ENCODE measurements around the gene FECH.

The FECH gene

DNA sequence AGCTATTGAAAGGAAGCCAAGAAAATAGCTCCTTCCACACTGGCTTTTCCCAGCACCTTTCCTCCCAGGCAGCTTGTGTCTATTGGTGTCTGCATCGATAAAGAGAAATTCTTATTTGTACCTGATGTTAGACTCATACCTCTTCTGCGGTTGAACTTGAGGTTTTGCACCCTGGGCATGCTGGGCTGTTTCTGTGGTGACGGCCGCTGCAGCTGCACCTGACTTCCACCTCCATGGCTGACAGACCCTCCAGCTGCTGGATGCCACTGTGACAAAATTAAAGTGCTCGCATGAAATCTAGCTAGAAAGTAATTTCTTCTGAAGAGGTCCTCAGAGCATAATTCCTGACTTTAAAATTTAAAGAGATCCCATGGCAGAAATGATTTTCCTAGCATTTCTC is 6.6 kb downstream of the FECH start:
- DNase-seq: no peak

DNA sequence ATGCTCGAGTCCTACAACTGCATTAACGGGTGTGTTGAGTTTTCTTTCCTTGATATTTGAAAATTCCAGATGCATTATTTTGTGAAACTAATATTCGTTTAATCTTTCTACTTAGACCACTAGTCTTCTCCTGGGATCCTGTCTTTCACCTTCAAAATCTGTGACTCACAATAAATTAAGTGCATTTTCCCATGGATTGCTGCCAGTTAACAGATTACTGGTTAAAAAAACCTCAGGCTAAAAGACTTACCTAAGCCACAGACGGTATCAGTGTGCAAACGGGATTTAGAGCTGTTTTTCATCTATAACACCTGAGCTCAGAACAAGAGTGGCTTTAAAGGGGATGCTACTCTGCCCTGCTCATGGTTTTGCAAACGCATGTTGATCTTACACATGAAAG is 10.2 kb downstream of the FECH start:
- DNase-seq: no peak

DNA sequence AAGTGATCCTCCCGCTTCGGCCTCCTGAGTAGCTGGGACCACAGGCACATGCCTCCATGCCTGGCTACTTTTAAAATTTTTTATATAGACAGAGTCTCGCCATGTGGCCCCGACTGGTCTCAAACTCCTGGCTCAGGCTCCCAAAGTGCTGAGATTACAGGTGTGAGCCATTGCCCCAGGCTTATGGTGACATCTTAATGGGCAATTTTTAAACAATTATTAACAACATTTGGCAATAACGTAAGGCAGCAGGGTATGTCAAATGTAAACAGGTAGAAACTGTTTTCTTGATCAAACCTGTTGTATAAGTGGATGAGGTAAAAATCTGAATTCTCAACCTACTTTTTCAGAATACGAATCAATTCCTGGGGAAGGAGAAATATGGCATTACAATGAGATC is 11.0 kb downstream of the FECH start:
- DNase-seq: no peak

DNA sequence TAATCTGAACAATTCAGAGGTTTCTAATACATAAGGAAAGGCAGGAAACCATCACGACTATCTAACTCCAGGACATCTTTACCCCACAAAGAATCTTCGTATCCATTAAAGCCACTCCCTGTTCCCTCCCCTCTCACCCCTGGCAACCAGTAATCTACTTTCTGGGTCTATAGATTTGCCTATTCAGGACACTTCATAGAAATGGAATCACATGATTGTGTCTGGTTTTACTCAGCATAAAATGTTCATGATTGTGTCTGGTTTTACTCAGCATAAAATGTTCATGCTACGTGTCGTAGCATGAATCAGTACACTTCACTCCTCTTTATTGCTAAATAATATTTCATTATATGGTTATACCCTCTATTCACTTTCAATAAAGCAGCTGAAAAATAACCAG is 11.6 kb downstream of the FECH start:
- DNase-seq: no peak

DNA sequence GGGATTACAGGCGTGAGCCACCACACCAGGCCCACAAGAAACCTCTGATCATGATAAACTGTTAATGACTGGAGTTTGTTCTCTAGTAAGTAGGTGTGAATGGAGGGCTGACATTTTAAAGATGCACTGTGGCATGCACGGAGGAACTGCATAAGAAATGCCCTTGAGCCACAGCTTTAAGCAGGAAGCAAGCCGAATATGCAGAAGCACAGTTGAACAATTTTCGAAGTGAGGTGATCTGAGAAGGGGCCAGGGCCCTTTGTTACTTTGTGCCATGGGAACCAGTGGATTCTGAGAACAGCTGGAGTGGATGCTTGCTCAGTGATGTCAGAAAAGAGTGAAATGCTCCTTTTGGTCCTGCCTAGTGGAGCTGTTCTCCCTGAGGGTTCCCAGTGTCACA is 16.3 kb downstream of the FECH start:
- no peak for DNase-seq

DNA sequence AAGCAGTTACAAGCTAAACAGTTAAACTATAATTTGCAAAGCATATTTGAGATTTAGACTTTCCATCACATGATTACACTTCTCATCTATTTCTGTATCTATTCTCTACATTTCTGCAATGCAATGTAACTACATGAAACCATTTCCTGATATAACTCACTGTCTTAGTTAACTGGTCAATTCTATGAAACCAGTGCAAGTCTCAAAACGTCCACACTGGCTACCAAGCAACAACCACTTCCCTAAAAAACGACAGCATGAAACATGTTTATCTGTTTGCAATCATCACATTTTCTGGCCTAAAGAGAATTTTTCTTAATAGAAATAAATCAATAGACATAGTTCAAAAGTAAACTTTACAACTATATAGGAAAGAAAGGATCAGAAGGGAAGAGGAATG is 17.4 kb downstream of the FECH start:
- no peak for DNase-seq

DNA sequence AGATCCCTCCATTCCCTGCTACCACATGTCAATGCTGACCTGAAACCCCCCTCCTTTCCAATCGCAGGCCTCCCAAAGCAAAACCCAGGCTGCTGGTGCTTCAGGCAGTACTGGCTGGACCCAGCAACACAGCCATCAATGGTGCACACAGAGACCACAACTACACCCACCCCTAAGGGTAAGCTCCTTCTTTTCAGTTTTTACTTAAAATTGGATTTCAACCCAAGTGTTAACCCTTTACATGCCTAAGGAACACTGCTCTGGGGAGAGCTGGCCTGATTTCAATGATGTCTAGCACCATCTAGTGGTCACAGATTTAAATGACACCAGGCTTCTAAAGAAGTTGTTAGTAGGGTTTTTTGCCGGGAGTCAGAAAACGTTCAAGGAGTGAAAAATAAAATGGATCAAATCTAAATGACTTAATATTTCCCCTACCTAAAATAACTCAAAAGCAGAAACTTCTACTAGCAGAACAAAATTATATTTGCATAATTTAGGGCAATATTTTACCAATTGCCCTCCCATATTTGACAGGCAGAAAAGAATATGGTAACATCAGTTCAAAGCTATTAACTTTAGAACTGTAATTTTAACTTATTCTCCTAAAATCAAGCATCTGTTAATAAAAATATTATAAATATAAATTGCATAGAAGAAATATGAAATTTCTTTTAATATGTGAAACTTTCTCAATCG is 24.6 kb downstream of the FECH start:
- DNase-seq: no peak

DNA sequence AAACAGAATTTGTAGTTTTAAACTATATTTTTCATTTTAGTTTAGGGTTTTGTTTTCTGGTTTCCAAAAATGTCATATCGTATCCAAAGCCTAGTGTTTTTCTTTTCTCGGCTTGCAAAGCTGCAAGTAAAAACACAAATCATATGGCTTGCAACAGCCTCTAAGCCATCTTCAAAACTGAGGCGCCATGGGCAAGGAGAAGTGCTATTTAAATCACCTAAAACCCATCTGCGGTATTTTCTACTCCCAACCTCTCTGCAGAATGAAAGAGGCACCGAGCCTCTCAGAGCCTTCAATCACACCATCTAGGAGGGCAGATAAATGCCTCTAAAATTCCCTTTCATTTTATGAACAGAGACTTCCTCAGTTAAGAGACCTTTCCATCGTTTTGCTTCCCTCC is 25.2 kb downstream of the FECH start:
- DNase-seq: no peak

DNA sequence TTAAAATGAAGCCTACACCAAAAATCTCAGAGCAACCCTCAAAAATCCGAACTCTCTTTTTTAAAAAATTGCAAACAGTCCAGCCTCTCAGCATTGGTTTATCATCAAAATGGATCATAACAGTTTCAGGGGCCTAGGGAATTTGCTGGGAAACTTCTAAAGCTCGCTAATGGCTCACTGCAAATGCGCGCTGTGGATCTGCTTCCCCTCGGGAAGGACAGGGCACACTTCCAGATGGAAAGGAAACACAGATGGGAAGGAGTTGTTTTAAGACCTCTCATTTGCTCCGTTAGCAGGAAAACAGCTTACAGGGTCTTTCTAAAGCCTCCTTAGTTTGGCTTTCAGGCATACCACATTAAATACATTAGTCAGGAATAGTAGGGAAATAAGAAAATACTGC is 27.2 kb downstream of the FECH start:
- DNase-seq: no peak

DNA sequence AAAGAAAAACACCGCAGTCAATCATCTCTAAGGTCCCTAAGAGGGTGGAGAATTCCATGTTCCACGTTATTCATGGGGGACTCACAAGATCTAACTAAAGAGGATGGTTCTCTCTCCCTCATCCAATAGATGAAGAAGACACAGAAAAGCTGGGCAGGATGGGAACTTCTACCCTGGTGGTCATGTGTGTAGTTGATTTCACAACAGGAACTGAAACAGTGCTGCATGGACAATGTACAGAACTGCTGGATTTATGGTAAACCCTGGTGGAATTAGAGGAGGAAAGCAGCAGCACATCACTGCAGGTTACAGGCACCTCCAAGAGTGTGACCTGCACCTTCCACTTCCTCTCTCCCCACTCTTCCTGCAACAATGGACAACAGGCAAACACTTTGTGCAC is 31.4 kb downstream of the FECH start:
- DNase-seq: no peak

DNA sequence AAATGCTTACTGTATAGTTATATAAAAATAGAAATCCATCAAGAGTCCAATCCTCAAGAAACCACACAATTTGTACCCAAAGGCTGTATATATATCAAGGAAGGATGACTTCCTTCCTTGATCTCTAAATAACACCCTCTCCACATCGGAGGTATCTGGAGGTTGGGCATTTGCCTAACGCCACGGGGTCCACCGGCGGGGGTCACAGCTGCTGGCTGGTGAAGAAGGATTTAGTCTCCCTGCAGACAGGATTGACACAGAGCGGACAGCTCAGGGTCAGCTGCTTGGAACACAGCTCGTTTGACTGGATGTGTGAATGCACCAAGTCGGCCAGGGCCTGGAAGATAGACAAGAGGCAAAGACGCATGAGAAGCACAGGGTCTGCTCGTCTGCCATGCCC is 36.0 kb downstream of the FECH start:
- no peak for DNase-seq

DNA sequence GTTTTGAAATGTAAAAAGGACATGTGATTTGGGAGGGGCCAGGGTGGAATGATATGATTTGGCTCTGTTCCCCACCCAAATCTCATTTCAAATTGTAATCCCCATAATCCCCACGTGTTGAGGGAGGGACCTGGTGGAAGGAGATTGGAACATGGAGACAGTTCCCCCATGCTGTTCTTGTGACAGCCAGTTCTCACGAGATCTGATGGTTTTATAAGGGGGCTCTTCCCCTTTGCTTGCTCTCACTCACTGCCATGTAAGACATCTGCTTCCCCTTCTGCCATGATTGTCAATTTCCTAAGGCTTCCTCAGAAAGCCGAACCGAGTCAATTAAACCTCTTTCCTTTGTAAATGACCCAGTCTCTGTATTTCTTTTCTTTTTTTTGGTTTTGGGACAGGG is 39.2 kb downstream of the FECH start:
- DNase-seq: no peak

DNA sequence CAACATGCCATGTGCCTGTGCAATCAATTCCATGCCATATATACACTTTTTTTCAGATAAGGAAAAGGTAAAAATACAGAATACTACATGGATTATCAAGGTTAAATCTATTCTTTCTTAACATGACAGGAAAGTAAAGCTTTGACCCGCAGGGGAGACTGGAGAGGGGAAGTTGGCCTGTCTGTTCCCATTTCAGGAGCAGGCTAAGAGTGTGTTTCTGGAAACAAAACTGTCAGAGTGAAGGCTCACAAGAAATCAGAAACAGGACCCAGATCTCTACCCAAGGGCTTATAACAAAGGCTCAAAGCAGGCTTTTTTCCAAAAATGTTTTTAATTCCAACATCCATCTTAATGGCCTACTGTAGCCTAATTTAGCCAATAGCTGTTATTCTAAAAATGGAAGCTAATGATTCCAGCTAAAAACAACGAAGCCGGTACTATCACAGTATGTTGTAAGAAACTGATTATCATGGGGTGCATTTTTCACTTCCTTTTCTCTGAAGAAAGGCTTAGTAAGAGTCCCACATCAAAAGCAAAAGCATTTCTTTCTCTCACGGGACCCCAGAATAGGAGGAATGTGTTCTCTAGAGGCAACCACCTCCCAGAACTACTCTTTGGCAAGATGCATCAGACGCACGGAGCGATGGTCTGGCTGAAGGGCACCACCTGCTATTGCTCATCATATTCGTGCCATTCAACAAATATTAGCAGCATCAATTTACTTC is 41.4 kb downstream of the FECH start:
- no peak for DNase-seq

DNA sequence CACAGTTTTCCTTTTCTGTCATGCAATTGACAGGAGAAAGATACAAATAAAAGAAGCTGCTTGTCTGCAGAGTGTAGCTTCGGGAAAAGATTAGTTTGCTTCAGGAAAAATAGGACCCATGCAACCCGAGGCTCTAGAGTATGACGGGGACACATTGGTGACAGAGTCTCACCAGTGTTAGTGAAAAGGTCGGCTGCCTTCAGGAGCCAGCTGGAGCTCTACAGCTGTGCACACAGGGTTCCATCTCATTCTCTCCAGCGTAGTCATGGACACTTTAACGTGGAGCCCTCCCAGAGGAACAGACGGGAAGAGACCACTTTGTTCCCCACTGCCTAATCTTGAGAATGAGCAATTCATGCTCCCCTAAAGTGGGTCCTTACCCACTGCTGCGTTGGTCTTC is 42.9 kb downstream of the FECH start:
- no peak for DNase-seq

DNA sequence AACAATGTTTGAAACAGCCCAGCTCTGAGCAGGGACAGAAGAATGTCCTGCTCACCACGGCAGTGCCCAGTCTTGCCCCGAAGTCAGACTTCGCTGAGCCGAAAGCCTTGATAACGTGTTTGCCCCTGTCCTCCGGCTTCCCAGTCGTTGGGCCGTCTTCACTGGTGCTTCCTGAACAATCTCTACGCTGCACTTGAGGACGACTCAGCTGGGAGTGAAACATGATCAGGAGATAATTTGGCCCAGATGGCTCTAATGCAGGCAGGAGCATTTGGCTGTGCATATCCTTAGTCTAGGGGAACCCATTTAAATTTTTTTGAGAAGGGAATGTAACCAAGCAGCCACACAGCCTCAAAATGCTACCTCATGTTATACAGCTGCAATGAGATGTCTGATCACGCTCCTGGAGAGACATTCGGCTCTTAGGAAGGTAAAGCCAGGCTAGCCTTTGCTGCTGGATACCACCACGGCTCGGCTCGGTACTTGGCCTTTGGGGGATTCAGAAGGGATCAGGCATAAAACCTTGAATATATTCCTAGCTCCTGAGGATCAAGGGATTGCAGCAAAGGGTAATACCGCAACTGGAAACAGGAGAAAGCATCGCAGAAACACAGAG is 43.6 kb downstream of the FECH start:
- no peak for DNase-seq

DNA sequence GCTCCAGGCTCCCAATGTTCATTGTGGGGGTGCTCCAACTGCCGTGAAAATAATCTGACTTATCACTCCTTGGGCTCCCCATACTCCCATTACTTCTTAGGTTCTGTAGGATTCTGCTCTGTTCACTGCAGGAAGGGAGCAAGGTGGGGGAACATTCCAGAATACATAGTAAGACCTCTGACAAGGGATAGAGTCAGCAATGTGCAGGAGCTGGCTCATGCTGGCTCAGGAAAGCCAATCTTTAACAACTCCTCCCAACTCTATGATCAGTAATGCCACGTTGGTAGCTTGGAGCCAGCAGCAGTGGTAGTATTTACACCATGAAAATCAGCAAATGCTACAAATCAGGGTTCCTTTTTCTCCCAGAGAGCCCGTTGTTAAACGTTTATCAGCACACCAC is 44.4 kb downstream of the FECH start:
- DNase-seq: no peak

DNA sequence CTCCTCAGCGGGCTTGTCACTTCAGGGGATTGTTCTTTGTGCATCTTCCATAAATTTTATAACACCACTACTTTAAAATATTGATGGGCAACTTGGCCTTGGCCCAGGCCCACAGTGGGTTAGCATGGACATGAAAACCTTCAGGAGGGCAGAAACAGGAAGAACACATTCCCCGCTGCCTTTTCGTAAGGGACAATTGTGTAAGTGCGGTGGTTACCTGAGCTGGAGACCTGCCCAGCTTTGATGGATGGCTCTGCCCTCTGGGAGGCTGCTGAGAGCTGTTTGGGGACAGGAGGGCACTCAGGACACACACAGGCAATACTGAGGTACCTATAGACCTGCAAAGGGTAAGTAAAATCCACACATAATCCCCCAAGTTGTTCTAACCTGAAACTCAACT is 46.8 kb downstream of the FECH start:
- DNase-seq: no peak

DNA sequence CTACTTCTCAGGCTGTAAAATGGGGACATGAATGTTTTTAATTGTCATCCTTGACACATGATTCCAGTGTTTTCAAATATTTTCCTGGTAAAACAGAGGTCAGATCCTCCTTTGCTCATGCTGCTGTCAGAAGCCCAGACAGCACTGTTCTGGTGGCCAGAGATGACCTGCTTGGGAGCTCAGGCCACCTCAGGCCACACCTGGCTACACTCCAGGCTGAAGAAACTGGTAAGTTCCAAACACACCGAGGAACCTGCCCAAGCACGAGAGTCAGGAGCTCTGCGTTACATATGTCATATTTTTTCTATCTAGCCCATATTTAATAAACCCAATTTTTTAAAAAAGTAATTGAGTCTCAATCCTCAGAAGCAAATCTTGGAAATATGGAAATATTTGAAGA is 47.9 kb downstream of the FECH start:
- no peak for DNase-seq

DNA sequence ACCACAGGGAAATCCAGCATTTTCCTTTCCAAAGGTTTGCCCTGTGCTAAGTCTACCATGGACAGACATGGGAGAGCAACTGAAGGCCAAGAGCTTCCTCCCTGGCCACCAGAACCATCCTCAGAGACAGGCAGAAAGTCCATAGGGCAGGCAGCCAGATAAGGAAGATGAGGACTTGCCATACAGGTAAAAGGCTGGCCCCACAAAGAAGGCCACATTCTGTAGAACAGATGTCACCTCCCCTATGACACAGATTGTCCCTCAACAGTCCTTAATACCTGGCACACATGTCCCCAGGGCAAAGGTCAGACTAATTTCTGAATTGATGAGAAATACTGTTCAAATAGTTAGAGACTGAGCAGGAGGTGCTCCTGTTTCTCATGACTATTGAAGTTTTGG is 52.0 kb downstream of the FECH start:
- no peak for DNase-seq

DNA sequence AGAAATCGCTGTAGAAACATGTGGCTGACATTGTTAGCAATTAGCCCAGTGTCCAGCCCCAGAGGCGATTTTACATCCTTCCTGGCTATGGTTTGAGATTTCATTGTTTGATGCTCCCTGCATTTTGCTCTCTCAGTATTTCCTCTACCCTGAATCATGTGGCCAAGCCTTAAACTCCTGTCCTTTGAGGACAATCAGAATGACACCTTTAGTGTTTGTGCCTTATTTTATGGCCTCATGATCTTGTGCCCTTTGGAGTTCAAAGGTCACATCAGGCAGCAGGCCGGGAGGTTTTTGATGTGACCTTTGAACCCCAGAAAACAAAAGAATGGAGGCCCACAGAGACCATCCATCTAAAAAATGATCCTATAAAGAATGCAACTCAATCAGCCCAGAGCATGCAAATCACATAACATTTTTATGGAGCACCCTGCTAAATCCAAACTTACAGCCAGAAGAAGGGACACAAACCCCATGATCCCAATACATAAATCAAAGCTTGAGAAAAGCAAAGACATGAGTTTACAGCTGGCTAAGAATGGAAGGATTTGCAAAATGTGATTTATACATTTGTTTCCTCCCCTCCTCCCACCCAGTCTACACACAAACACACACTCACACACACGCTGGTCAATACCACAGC is 52.5 kb downstream of the FECH start:
- no peak for DNase-seq

DNA sequence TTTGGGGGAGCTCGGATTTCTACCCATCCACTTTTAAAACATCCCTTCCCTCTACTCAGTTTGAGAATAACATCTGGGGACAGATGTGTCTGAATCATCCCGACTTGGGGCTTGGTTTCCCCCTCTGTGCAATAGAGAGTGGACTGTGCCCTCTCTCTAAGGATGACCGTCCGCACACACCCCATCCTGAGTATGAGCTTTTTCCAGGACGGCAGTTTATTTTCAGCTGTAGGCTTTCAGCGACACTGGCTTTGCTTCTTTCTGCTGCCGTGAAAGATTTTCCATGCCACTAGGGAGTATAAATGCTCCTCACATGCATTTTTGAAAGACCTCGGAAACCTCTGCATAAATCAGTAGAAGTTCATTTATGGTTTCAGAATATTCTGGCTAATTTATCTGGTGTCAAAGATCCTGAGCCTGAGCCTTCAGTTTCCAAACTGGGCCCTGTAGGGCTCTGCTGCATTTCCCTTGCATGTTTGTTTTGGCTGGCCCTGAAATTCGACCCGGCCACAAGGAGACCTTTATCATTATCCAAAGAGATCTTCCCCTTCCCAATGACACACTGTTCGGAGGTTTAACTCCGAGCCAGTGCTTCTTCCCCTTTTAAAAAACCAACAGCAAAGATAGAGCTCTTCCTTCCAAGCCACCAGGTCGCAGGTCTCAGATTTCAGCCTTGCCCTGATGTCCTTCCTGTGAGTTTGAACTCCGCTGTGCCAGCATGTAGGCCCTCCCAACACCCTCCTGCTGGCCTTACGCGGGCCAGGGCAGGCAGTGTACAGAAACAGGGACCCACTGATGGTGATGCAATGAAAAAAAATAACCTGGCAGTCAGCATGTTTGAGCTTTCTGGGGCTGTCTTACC is 53.3 kb downstream of the FECH start:
- no peak for DNase-seq

DNA sequence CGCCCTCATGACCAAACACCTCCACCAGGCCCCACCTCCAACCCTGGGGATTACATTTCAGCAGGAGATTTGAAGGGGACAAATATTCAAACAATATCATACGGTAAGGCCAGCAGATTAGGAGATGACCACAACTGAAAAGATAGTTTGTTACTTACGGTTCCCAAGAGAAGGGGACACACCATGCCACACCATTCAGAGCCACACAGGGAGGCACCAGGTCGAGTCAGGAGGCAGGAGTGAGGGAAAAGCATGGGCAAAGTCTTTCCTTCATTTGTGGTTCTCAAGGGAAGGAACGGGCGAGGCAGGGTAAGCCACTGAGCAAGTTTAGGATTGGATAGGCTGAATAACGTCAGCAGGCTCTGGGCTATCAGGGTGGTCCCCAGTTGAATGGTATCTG is 57.4 kb downstream of the FECH start:
- DNase-seq: no peak

All from NCI-H1436 treated with DMSO at 0.1 percent for 48 hours (cell line).